ENCODE measurements around the gene SATB2.

SATB2 gene

GRCh38 chr2:199302851-199303250 lies 154.9 kb downstream of the SATB2 start:
- H3K4me3 ChIP-seq (ENCODE audit: low read depth, low read length) = no peak overlapping the region

GRCh38 chr2:199288424-199288823 lies 169.3 kb downstream of the SATB2 start:
- TF ChIP-seq CTCF (IDR thresholded peaks at IDR 0.05; ENCODE audit: low read depth, low read length) = no peak
- no peak overlapping the region for H3K4me3 ChIP-seq (ENCODE audit: low read depth, low read length)

More at GRCh38 chr2:199302851-199303250, 154.9 kb downstream of the SATB2 start:
- no peak for TF ChIP-seq CTCF (IDR thresholded peaks at IDR 0.05; ENCODE audit: low read depth, low read length)

GRCh38 chr2:199282309-199282708 lies 175.4 kb downstream of the SATB2 start:
- no peak overlapping the region for H3K4me3 ChIP-seq (ENCODE audit: low read depth, low read length)
- TF ChIP-seq CTCF (IDR thresholded peaks at IDR 0.05; ENCODE audit: low read depth, low read length) = no peak

GRCh38 chr2:199279146-199279545 lies 178.6 kb downstream of the SATB2 start:
- no peak for TF ChIP-seq CTCF (IDR thresholded peaks at IDR 0.05; ENCODE audit: low read depth, low read length)
- H3K4me3 ChIP-seq (ENCODE audit: low read depth, low read length) = no peak overlapping the region

- no peak for TF ChIP-seq CTCF (IDR thresholded peaks at IDR 0.05; ENCODE audit: low read depth, low read length)
- H3K4me3 ChIP-seq (ENCODE audit: low read depth, low read length) = no peak overlapping the region
Observed at GRCh38 chr2:199278099-199278498, 179.6 kb downstream of the SATB2 start.

- TF ChIP-seq CTCF (IDR thresholded peaks at IDR 0.05; ENCODE audit: low read depth, low read length) = no peak
- no peak overlapping the region for H3K4me3 ChIP-seq (ENCODE audit: low read depth, low read length)
Observed at GRCh38 chr2:199273042-199273511, 184.7 kb downstream of the SATB2 start.

GRCh38 chr2:199261936-199262335 lies 195.8 kb downstream of the SATB2 start:
- H3K4me3 ChIP-seq (ENCODE audit: low read depth, low read length) = no peak overlapping the region
- no peak for TF ChIP-seq CTCF (IDR thresholded peaks at IDR 0.05; ENCODE audit: low read depth, low read length)

Measured in WI38 (cell line).